OCI-LY3 (cell line): ENCODE data around the gene SLC27A1.

Source experiments
- EZH2phosphoT487 ChIP-seq: fragments of 200-600 bp; shearing (Covaris generic); IDR thresholded peaks from 2 replicates; pipeline ENCODE4 v1.6.1; 2018; ENCODE audit warnings: antibody characterized with exemption, mixed run types, low read depth
- TF ChIP-seq, protein P1 (sequence below): fragments of 200-600, 300-600 bp; sonication (generic); IDR thresholded peaks from 2 replicates; pipeline ENCODE4 v1.5.1; 2014; ENCODE audit warnings: antibody characterized with exemption, low read length, low read depth

DNA sequence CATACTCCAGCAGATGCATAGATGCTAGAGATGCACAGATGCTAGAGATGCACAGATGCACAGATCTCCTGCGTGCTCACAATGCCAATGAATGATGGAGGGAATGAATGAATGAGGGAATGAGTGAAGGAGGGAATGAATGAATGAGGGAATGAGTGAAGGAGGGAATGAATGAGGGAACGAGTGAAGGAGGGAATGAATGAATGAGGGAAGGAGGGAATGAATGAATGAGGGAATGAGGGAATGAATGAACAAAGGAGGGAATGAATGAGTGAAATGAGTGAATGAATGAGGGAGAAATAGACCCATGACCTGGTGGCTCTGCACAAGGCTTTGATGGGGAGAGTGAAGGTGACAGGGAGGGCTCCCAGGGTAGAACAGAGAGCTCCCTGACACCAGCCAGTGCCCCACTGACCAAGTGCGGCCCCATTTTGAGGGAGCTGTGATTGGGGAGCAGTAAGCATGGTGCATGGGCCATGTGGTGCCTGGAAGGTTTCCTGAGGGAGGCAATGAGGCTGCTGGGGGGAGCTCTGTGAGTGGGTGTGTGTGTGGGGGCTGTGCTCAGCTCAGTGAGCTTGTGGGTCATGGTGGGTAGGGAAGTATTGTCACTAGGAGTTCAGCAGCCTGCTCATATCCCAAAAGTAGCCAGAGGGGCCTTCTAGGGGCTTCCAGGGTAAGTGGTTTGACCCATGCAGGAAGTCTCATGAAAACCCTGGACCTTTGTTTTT is 12.7 kb downstream of the SLC27A1 start:
- TF ChIP-seq, protein P1, sequence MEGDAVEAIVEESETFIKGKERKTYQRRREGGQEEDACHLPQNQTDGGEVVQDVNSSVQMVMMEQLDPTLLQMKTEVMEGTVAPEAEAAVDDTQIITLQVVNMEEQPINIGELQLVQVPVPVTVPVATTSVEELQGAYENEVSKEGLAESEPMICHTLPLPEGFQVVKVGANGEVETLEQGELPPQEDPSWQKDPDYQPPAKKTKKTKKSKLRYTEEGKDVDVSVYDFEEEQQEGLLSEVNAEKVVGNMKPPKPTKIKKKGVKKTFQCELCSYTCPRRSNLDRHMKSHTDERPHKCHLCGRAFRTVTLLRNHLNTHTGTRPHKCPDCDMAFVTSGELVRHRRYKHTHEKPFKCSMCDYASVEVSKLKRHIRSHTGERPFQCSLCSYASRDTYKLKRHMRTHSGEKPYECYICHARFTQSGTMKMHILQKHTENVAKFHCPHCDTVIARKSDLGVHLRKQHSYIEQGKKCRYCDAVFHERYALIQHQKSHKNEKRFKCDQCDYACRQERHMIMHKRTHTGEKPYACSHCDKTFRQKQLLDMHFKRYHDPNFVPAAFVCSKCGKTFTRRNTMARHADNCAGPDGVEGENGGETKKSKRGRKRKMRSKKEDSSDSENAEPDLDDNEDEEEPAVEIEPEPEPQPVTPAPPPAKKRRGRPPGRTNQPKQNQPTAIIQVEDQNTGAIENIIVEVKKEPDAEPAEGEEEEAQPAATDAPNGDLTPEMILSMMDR: no peak
- no peak for TF ChIP-seq EZH2phosphoT487
